Vagina (tissue), 2 donors: ENCODE data around the gene DOC2B. TPM values are rescaled to one million over a fixed set of nuclear protein-coding genes. Genes with fewer than 3 reads are reported as not detected.

ENCODE experiments used
- DNase-seq, 2 donors: peaks; one replicate each; pipeline ENCODE4 v3.0.0-alpha.2; 2017; ENCODE audit errors: extremely low spot score in 2 of 2
- H3K27ac ChIP-seq: fragments of 200-600 bp; sonication (generic); one replicate; pipeline ENCODE4 v1.5.1; 2019
- H3K27me3 ChIP-seq: fragments of 200-600 bp; sonication (generic); one replicate; pipeline ENCODE4 v1.5.1; 2019
- H3K36me3 ChIP-seq, 2 donors: fragments of 200-600 bp; sonication (generic); one replicate each; pipeline ENCODE4 v1.5.1; 2017 to 2019
- H3K4me1 ChIP-seq: fragments of 200-600 bp; sonication (generic); one replicate; pipeline ENCODE4 v1.5.1; 2019
- H3K4me3 ChIP-seq, 2 donors: fragments of 200-600 bp; sonication (generic); 1 replicate in 1 of 2; 2 replicates in 1 of 2; pipeline ENCODE4 v1.5.1; 2016 to 2019
- H3K9me3 ChIP-seq: fragments of 200-600 bp; sonication (generic); one replicate; pipeline ENCODE4 v1.5.1; 2019
- POLR2A ChIP-seq, 2 donors: fragments of 450-650 bp; IDR thresholded peaks; one replicate each; pipeline ENCODE4 v1.6.1; 2017; ENCODE audit warnings: antibody characterized with exemption in 2 of 2, mild to moderate bottlenecking in 2 of 2, moderate library complexity in 2 of 2
- POLR2AphosphoS5 ChIP-seq, 2 donors: sonication (generic); formaldehyde crosslinking; IDR thresholded peaks; one replicate each; pipeline ENCODE4 v1.9.0; 2017; ENCODE audit warnings: antibody characterized with exemption in 2 of 2, mild to moderate bottlenecking in 2 of 2, low read depth in 1 of 2; ENCODE audit not compliant: insufficient read depth in 1 of 2
- intact Hi-C: fragments of 100-400 bp; cut with DNase I; formaldehyde crosslinking; loops from one replicate; pipeline ENCODE4 v1.15.1; 2023
- total RNA-seq: library from RNA; depleted of rRNA; stranded (reverse); fragments of >200 nt; gene quantifications from one replicate; pipeline ENCODE4 v1.2.3, GENCODE V29; 2016
- TF ChIP-seq, protein P1 (sequence below), 3 experiments: fragments of 450-650 bp in 2 of 3; fragments of 200-600 bp in 1 of 3; sonication (generic) in 1 of 3; IDR thresholded peaks; one replicate each; pipeline ENCODE4 v1.5.1; 2017 to 2019; ENCODE audit warnings: antibody characterized with exemption in 3 of 3, mild to moderate bottlenecking in 2 of 3, moderate library complexity in 2 of 3

Gene DOC2B
- total RNA-seq, 1 donor from 2014 or later, result 10.1 TPM

DNA sequence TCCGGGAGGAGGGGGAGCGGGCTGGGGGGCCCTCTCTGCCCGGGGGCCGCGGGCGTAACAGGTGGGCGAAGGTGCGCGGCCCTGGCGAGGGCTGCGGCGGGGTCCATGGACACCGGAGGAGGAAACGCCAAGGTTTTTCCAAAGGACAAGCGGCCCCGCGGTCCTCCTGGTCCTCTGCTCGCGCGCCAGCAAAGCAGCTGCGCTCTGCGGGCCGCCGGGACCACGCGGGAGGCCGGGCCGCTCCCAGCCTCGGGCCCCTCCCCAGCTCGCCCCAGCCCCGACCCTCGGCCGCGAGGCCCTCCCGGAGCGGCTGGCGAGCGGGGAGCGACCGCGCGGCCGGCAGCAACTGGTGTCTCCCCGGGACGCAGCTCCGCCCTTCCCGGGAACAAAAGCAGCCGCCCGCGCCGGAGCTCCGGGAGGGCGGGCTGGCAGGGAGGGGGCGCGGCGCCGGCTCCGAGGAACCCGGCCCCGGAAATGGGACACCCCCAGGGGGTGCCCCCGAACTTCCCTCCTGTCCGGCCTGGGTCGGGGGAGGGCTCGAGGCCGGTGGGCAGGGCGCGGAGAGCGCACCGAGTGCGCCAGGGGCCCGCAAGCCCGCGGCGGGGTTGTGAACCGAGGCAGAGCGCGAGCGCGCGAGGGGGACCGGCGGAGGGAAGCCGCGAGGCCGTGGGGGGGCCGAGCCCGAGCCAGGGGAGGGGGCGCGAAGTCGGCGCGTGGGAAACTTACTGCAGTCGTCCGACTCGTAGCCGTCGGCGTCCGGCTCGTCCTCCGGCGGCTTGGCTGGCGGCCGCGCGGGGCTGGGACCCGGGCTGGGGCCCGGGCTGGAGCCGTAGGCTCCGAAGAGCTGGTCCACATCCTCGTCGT lies 837 bp downstream of the DOC2B start:
- H3K36me3 ChIP-seq, result no peaks in the 10 kb centered on the region
- intact Hi-C loops, result no loop called here
- H3K4me3 ChIP-seq, result peak overlapping the region; percentile 49 to 59
- TF ChIP-seq, protein P1, sequence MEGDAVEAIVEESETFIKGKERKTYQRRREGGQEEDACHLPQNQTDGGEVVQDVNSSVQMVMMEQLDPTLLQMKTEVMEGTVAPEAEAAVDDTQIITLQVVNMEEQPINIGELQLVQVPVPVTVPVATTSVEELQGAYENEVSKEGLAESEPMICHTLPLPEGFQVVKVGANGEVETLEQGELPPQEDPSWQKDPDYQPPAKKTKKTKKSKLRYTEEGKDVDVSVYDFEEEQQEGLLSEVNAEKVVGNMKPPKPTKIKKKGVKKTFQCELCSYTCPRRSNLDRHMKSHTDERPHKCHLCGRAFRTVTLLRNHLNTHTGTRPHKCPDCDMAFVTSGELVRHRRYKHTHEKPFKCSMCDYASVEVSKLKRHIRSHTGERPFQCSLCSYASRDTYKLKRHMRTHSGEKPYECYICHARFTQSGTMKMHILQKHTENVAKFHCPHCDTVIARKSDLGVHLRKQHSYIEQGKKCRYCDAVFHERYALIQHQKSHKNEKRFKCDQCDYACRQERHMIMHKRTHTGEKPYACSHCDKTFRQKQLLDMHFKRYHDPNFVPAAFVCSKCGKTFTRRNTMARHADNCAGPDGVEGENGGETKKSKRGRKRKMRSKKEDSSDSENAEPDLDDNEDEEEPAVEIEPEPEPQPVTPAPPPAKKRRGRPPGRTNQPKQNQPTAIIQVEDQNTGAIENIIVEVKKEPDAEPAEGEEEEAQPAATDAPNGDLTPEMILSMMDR (IDR thresholded peaks at IDR 0.05), result no peak
- TF ChIP-seq POLR2A (IDR thresholded peaks at IDR 0.05) (no peak), POLR2AphosphoS5 (IDR thresholded peaks at IDR 0.05; ENCODE audit: insufficient read depth in 1 of 2, low read depth in 1 of 2) (no peak)
- no peak for DNase-seq
- H3K27me3 ChIP-seq, result peaks cover 7% of the 10 kb centered on the region
- H3K27ac ChIP-seq, result peak overlapping the region; percentile 69
- H3K4me1 ChIP-seq, result peaks cover 37% of the 10 kb centered on the region
- no peaks in the 10 kb centered on the region for H3K9me3 ChIP-seq

DNA sequence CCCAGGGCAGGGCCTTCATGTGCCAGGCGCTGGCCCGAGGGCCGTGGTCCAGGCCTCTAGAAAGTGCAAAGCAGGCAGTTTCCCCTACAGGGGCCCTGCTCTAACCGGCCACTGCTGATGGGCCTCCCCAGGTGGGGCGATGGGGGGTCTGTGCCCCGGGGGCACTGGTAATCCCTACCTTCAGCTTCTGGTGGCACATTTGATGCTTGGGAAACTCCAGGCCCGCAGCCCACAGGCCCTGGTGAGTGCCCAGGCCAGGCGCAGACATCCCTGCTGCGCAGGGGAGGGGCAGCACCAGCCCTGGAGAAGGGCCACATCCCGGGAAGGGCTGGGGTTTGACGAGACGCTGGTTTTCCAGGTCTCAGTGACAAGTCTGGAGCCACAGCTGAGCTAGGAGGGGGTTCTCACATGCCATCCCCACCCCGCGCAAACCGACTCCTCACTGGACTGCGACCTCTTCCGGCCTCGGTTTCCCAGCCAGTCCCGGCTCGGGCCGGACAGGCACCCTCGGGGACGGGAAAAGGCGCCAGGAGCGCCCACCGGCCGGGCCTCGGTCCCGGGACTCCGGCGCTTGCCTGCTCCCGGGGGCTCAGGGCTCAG lies 1.6 kb downstream of the DOC2B start:
- DNase-seq, result no peak
- Histone ChIP-seq H3K4me3 (peak overlapping the region; percentile 49 to 59), H3K4me1 (peaks cover 33% of the 10 kb centered on the region), H3K27me3 (peaks cover 7% of the 10 kb centered on the region), H3K27ac (peak overlapping the region; percentile 69), H3K9me3 (no peaks in the 10 kb centered on the region), H3K36me3 (no peaks in the 10 kb centered on the region)
- TF ChIP-seq, protein P1 (IDR thresholded peaks at IDR 0.05), result no peak
- TF ChIP-seq POLR2AphosphoS5 (IDR thresholded peaks at IDR 0.05; ENCODE audit: insufficient read depth in 1 of 2, low read depth in 1 of 2) (no peak), POLR2A (IDR thresholded peaks at IDR 0.05) (no peak)
- intact Hi-C loops, result no loop called here

DNA sequence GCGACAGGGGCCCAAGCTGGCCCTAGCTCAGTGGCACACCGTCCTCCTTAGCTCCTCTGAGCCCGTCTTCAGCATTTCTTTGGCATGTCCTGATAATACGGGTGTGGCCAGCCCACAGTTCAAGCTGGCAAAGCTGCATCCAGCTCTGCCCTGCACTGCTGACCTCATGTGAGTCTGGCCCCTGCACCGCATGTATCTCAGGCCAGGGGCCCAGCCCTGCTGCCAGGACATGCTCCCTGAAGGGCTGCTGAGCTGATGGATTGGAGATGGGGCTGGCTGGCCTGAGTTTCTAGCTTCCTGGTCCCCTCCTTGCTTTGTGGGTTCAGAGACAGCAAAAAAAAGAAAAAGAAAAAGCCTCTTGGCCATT lies 2.4 kb downstream of the DOC2B start:
- peak overlapping the region; percentile 69 for H3K27ac ChIP-seq
- H3K9me3 ChIP-seq, result no peaks in the 10 kb centered on the region
- peaks cover 33% of the 10 kb centered on the region for H3K4me1 ChIP-seq
- TF ChIP-seq, protein P1 (IDR thresholded peaks at IDR 0.05), result no peak
- TF ChIP-seq POLR2A (IDR thresholded peaks at IDR 0.05), result no peak
- TF ChIP-seq POLR2AphosphoS5 (IDR thresholded peaks at IDR 0.05; ENCODE audit: insufficient read depth in 1 of 2, low read depth in 1 of 2), result peak in 1 of 2 donors; percentile 3
- DNase-seq, result no peak
- H3K4me3 ChIP-seq, result peak overlapping the region in 1 of 2 donors; percentile 49
- intact Hi-C loops, result no loop called here
- peaks cover 7% of the 10 kb centered on the region for H3K27me3 ChIP-seq
- H3K36me3 ChIP-seq, result no peaks in the 10 kb centered on the region

DNA sequence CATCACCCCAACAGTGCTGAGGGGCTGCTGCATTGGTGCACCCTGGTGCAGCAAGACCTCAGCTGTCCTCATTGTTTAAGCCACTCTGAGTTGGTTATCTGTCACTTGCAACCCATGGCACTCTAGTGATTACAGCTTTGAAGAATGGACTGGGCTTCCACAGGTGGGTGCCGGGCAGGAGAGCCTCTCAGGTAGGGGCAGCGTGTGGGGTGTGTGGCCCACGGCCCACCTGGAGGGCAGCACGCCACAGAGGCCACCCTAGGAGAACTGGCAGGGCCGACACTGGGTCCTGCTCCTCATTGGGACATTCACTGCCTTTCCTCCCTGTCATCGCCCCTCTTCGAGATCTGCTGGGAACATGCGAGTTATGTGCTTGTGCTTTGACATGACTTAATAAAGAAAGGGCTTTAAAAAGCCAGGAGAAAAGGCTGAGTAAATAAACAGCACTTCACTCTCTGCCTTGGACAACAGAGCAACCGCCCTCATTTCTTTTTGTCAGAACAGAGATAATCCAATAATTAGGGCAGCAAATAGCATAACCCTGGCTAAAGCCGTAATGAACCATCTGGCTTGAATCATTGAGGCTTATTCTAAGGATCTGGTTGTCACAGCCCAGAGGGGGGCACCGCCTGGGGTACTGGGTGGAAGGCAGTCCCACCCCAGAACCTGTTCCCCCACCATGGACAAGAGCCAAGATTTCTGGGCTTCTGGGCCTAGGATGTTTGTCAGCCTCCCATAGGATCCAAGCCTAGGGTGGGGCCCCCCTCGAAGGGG lies 3.0 kb downstream of the DOC2B start:
- Histone ChIP-seq H3K9me3 (no peaks in the 10 kb centered on the region), H3K27me3 (peaks cover 7% of the 10 kb centered on the region), H3K36me3 (no peaks in the 10 kb centered on the region), H3K4me3 (no peak overlapping the region), H3K4me1 (peaks cover 33% of the 10 kb centered on the region), H3K27ac (peak overlapping the region; percentile 69)
- intact Hi-C loops, result no loop called here
- TF ChIP-seq POLR2A (IDR thresholded peaks at IDR 0.05) (no peak), POLR2AphosphoS5 (IDR thresholded peaks at IDR 0.05; ENCODE audit: insufficient read depth in 1 of 2, low read depth in 1 of 2) (peak in 1 of 2 donors; percentile 11)
- TF ChIP-seq, protein P1 (IDR thresholded peaks at IDR 0.05), result no peak
- no peak for DNase-seq
